ENCODE measurements around the gene GRK5.
"Not testable (repeated sequence)": the region's sequence is repeated elsewhere in the genome, so short reads cannot be mapped to it uniquely, and the experiment has no call there.

Gene GRK5

GRCh38 chr10:119207366-119207666 lies at the start of gene GRK5:
TSS of gene GRK5 (plus strand) at chr10:119207571. CDS start at chr10:119207918, 347 bp downstream.
- no peak for FAIRE-seq

- FAIRE-seq = no peak
Observed at GRCh38 chr10:119159332-119159731, 48.0 kb upstream of the GRK5 start.

- no peak for FAIRE-seq
Observed at GRCh38 chr10:119161680-119162451, 45.5 kb upstream of the GRK5 start.

GRCh38 chr10:119162452-119163092 lies 44.8 kb upstream of the GRK5 start:
- no peak for FAIRE-seq

DNA sequence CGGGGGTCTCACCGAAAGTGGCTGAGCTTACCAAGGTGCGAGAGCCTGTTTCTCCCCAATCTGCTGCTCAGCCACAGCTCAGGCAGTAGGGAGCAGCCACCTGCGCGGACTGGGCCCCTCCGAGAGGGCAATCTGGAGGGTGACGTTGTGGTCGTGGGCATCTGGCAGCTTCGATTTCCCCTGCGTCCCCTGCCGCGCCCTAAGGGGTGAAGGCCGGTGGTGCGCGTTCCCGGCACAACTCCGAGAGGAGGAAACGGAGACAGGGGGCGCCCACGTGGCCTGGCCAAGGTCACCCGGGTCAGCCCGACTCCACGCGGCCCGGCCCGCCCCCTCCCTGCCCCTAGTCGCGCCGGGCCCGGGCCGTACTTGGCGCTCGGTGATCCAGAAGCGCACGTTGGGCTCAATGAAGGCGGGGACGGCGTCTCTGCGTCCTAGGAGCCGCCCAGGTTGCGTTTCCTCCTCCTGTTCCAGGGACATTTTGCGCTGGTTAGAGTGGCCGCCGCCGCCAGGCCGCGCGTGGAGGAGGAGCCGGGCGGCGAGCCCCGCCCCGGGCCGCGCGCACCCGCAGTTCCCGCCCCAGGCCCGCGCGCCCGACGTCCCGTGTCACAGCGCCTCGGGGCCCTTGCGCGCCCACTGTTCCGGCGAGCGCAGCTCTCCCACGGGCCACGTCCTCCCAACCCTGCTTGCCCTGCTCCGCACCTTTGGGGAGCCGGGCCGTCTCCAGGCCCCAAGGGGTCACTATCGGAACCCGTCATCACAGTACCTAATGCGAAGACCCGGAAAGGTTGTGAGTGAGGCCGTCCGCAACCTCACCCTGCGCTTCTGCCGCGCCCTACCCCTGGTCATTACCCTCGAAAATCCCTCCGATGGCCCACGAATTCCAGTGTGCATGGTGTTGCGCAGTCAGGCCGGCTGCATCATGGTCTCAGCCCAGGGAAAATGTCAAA lies 41.9 kb upstream of the GRK5 start, which contains the start of gene SFXN4:
Gene SFXN4, minus strand, starts transcription at position 544 of the 947 bp plus-strand sequence. Its CDS starts 67 bp downstream, at position 477.
- no peak for FAIRE-seq

DNA sequence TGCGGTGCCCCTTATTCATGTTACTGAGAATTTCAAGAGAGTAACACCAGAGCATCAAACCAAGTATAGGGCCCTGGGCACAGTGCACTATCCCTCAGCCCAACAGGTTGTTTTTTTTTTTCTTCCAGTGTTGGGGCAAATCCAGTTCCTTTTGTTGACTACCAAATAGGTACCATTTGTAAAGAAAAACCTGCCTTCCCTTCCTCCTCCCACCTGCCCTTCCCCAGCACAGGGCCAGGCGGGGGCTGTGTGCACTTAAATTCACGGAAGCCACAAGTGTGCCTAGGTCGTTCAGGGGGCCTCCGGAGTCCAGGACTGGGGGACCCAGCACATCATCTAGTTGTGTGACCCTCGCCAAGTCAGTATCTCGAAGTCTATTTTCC lies 41.3 kb upstream of the GRK5 start:
- FAIRE-seq = no peak

DNA sequence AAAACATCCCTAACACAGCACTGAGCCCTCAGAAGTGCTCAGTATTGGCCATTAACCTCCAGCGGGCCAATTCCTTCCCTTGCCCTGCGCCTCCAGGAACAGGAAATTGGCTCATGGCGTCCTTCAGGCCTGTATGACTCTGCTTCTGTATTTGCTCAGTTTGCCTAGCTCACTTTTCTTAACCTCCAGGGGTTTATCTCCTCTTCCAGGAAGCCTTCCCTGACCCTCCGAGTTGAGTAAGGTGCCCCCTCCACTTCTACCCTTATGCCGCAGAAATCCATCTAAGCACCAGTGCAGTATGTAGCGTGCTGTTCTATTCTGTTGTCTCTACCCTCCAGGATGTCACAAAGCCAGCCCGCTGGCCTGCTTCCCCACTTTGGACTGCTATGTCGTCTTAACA lies 40.8 kb upstream of the GRK5 start:
- FAIRE-seq = no peak

GRCh38 chr10:119167041-119167440 lies 40.3 kb upstream of the GRK5 start:
- FAIRE-seq = no peak

DNA sequence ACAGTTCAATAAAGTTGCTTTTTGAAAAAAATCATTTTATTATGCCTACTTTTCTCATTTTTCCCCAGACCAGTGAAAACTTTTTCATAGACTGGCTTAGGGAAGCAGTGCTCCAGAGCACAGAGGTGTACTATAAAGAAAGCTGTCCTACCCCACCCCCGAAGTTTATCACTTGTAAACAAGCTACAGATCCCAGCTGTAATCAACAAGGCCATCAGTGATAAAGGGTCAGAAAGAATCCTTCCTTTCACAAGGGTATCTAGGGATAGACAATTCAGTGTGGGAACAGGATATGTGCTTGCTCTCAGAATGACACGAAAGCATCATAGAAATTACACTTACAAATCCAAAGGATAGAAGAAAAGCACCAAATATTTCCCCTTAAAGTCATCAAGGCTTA lies 33.3 kb upstream of the GRK5 start:
- no peak for FAIRE-seq

GRCh38 chr10:119176166-119176565 lies 31.2 kb upstream of the GRK5 start:
- FAIRE-seq = no peak

DNA sequence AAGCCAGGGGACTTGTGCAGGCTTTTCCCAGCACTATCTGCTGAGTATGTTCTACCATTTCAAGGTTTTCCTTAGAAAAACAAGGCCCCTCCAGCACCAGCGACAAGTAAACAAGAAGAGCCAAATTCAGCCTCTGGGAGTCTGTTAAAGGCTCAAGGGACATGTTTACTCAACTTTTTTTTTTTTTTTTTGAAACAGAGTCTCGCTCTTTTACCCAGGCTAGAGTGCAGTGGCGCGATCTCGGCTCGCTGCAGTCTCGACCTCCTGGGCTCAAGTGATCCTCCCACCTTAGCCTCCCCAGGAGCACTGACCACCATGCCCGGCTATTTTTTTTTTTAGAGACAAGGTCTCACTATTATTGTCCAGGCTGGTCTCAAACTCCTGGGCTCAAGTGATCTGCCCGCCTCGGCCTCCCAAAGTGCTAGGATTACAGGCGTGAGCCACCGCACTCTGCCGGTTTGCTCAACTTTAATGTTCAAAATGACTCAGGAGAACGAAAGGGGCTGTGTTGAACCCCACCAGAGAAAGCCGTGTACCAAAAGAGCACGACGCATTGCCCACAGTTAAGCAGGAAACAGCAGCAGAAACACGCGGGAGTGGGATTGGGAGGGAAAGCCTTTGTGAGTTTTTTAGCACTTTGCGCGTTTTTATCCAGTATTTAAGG lies 29.5 kb upstream of the GRK5 start:
- FAIRE-seq = no peak

DNA sequence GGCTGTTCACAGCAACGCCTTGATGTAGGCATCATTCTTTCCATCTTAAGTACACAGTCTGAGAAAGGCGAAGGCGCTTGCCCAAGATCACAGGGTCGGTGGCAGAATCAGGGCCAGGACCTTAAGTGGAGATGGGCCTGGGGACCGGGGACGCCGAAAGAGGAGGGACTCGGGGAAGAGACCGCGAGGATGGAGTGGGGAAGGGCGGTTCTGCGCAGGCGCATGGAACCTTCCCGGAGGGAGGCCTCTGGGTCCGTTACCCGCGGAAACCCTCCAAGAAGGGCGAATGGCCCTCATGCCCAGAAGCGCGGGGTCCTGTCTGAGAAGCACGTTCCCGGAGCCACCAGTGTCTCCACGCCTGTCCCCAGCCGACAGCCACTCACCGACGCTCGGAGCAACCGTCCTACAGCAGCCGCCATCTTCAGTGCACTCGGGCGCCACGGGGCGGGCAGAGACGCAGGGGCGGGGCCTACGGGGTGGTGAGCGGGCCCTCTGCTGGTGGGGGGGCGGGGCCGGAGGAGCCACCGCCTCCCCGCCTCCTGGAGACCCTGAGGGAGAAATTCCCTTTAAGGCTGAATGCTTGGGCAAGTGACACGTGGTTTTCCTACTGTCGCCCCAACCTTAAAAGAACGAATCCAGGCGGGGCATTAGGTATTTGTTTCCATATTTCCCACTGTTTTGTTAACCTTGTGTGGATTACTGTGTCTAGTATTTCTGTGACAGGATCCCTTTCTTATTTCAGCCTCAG lies 28.8 kb upstream of the GRK5 start, which contains the start of gene PRDX3:
Gene PRDX3, minus strand, starts transcription at position 441 of the 748 bp plus-strand sequence. Its CDS starts 22 bp downstream, at position 419.
- no peak for FAIRE-seq

GRCh38 chr10:119180850-119181400 lies 26.4 kb upstream of the GRK5 start:
- FAIRE-seq = not testable (repeated sequence)

- no peak for FAIRE-seq
Observed at GRCh38 chr10:119183664-119184412, 23.5 kb upstream of the GRK5 start.

- no peak for FAIRE-seq
Observed at GRCh38 chr10:119189811-119190282, 17.5 kb upstream of the GRK5 start.

GRCh38 chr10:119190353-119190752 lies 17.0 kb upstream of the GRK5 start:
- FAIRE-seq = no peak

DNA sequence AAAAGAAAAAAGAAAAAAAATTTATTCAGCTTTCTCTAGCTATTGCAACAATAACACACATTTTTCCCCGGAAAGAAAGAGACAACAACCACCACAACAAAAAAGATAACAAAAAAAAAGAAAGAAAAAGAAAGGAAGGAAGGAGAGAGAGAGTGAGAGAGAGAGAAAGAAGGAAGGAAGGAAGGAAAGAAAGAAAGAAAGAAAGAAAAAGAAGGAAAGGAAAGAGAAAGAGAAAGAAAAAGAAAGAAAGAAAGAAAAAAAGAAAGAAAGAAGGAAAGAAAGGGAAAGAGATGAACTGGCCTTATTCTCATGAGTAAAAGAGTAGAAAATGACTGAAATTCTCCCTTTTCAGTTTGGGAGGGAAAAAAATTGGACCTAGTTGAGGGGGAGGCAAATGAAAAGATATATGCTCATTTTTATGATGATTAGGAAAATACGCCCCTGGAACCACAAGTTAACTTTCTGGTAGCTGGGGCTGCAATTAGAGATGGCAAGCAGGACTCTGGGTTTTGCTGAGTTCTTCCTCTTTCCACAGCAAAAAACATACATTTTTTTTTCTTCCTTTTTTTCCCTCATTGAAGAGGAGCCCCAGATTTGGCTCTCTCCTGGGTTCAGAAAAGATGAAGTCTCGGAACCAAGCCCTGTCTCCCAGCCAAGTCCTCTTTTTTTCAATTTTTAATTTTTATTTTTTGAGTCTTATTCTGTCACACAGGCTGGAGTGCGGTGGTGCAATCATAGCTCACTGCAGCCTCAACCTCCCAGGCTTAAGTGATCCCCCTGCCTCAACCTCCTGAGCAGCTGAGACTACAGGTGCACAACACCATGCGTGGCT lies 16.2 kb upstream of the GRK5 start:
- no peak for FAIRE-seq

- no peak for FAIRE-seq
Observed at GRCh38 chr10:119191881-119192280, 15.5 kb upstream of the GRK5 start.

- no peak for FAIRE-seq
Observed at GRCh38 chr10:119197921-119198320, 9.4 kb upstream of the GRK5 start.

DNA sequence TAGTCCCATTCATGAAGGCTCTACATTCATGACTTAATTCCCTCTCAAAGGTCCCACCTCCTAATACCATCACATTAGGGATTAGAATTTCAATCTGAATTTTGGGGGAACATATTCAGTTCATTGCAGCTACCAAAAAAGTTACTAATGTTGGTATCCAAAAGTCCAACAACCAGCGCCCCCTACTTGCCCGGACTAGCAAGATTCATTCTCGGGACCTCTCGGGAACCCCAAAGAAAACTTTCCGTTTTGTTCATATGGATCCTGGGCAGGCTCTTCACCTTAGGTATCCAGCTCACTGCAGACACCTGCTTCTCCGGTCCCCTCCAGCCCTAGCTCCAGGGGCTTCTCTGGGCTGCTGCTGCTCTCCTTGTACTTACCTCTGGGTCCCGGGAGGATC lies 8.9 kb upstream of the GRK5 start:
- no peak for FAIRE-seq
